H1 (cell line): Measurements from ENCODE around the gene ATP5F1E. TPM values are rescaled to one million over a fixed set of nuclear protein-coding genes. Genes with fewer than 3 reads are reported as not detected.

ENCODE experiments used
- polyA plus RNA-seq, 7 experiments: library from polyadenylated mRNA; depleted of rRNA in 3 of 7; stranded (reverse) in 5 of 7; unstranded in 2 of 7; fragments of >200 nt in 5 of 7; fragments of 200-250 nt in 2 of 7; gene quantifications; 1 replicate in 5 of 7; 2 replicates in 1 of 7; 4 replicates in 1 of 7; pipeline versions ENCODE4 v1.2.1 to v1.2.3, GENCODE V29; 2011 to 2013; ENCODE audit warnings: missing spikeins in 2 of 7, mixed read lengths in 2 of 7
- total RNA-seq: library from RNA; stranded (reverse); fragmentation: NEBNext Ultra II Directional; extraction: Animal tissue kit (Norgen Biotek cat#: 25700); gene quantifications from 2 replicates; pipeline ENCODE4 v1.2.1, GENCODE V29; 2021
- TF ChIP-seq, protein P1 (sequence below): IDR thresholded peaks from 2 replicates; pipeline ENCODE4 v1.6.1; 2012; ENCODE audit warnings: low read length, inconsistent platforms

The ATP5F1E gene
- total and polyA plus RNA-seq, 2 of the 8 experiments (the other 6 are each of a cell fraction or from before 2014, with no cell fraction given): 15.7 to 47.8 TPM

DNA sequence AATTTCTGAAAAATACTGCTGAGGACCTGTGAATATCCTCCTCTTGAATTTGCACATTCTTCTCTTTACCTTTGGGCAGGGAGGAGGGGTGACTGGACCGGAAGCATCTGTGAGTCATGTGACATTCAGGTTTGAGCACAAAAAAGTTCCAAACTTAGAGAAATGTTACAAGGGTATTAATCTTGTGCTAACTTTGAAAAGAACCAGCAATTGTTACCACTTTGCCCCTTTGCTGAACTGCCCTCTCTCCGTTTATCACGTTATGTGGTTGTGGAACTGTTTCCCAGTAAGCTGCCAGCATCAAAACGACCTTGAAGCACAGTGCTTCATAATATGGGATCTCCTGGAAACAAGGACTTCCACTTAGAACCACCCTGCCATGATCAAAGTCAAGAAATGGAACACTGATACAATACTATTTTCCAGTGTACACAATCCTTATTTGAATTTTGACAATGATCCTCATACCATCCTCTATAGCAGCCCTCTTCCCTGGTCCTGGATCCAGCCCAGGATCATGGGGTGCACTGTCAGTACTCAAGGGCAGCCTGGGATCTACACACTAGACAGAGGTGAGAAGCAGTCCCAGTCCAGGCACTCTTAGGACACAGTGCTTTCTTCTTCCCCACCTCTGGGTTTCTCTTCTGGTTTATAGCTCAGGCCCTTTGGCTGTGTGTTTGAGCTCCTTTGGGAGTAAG is 15.2 kb downstream of the ATP5F1E start (continued):
- TF ChIP-seq, protein P1, sequence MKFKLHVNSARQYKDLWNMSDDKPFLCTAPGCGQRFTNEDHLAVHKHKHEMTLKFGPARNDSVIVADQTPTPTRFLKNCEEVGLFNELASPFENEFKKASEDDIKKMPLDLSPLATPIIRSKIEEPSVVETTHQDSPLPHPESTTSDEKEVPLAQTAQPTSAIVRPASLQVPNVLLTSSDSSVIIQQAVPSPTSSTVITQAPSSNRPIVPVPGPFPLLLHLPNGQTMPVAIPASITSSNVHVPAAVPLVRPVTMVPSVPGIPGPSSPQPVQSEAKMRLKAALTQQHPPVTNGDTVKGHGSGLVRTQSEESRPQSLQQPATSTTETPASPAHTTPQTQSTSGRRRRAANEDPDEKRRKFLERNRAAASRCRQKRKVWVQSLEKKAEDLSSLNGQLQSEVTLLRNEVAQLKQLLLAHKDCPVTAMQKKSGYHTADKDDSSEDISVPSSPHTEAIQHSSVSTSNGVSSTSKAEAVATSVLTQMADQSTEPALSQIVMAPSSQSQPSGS: no peak
- TF ChIP-seq, all 59 proteins: peak for 0
